DOHH2 (cell line): Measurements from ENCODE around the gene LEAP2.

Experiments used
- H3F3A ChIP-seq: fragments of 200-600 bp; sonication (generic), shearing (Covaris generic); 2 replicates; pipeline ENCODE4 v1.6.0; 2016; ENCODE audit warnings: antibody characterized with exemption, mild to moderate bottlenecking; ENCODE audit not compliant: control insufficient read depth, insufficient read depth
- H3K27ac ChIP-seq: fragments of 200-600 bp; sonication (generic); 2 replicates; pipeline ENCODE4 v1.5.1; 2014; ENCODE audit warnings: low read depth, mild to moderate bottlenecking, low read length, moderate library complexity
- H3K27me3 ChIP-seq: fragments of 200-600 bp; sonication (generic); 2 replicates; pipeline ENCODE4 v1.6.1; 2014; ENCODE audit warnings: mild to moderate bottlenecking, low read length, mixed read lengths; ENCODE audit not compliant: control insufficient read depth
- H3K36me3 ChIP-seq: fragments of 200-600 bp; sonication (generic); 2 replicates; pipeline ENCODE4 v1.6.1; 2014; ENCODE audit warnings: mild to moderate bottlenecking, low read length, moderate library complexity, mixed read lengths; ENCODE audit not compliant: control insufficient read depth
- H3K4me1 ChIP-seq: fragments of 200-600 bp; sonication (generic); 2 replicates; pipeline ENCODE4 v1.6.1; 2014; ENCODE audit warnings: mild to moderate bottlenecking, low read length, mixed read lengths; ENCODE audit not compliant: control insufficient read depth
- H3K4me2 ChIP-seq: fragments of 200-600 bp; sonication (generic); 2 replicates; pipeline ENCODE4 v1.6.0; 2014; ENCODE audit warnings: mild to moderate bottlenecking, low read length, moderate library complexity
- H3K4me3 ChIP-seq: fragments of 200-600 bp; sonication (generic); 2 replicates; pipeline ENCODE4 v1.5.1; 2014; ENCODE audit warnings: mild to moderate bottlenecking, low read length, mixed read lengths
- H3K79me2 ChIP-seq: fragments of 200-600 bp; sonication (generic); 2 replicates; pipeline ENCODE4 v1.6.1; 2014; ENCODE audit warnings: mild to moderate bottlenecking, low read length, mixed read lengths; ENCODE audit not compliant: control insufficient read depth
- H3K9me2 ChIP-seq: fragments of 200-600 bp; sonication (generic); replicated peaks from 2 replicates; pipeline ENCODE4 v1.6.1; 2014; ENCODE audit warnings: mild to moderate bottlenecking, low read length, mixed read lengths; ENCODE audit not compliant: control insufficient read depth
- H3K9me3 ChIP-seq: fragments of 200-600 bp; sonication (generic); 2 replicates; pipeline ENCODE4 v1.6.1; 2014; ENCODE audit warnings: antibody characterized with exemption, low read length, mixed read lengths; ENCODE audit not compliant: control insufficient read depth, insufficient read depth
- H4K20me1 ChIP-seq: fragments of 200-600 bp; sonication (generic); 2 replicates; pipeline ENCODE4 v1.6.0; 2014; ENCODE audit warnings: low read depth, mild to moderate bottlenecking, antibody characterized with exemption, low read length, moderate library complexity; ENCODE audit not compliant: control insufficient read depth, insufficient read depth
- EZH2phosphoT487 ChIP-seq: fragments of 200-600 bp; sonication (generic); IDR thresholded peaks from 2 replicates; pipeline ENCODE4 v1.6.1; 2017; ENCODE audit warnings: borderline replicate concordance, mild to moderate bottlenecking, antibody characterized with exemption, low read length, moderate library complexity, mixed read lengths
- TF ChIP-seq, protein P1 (sequence below): fragments of 200-600 bp; sonication (generic); IDR thresholded peaks from one replicate; pipeline ENCODE4 v1.5.1; 2014; ENCODE audit warnings: antibody characterized with exemption, mild to moderate bottlenecking, low read depth, low read length; ENCODE audit not compliant: poor library complexity, severe bottlenecking

Gene LEAP2

DNA sequence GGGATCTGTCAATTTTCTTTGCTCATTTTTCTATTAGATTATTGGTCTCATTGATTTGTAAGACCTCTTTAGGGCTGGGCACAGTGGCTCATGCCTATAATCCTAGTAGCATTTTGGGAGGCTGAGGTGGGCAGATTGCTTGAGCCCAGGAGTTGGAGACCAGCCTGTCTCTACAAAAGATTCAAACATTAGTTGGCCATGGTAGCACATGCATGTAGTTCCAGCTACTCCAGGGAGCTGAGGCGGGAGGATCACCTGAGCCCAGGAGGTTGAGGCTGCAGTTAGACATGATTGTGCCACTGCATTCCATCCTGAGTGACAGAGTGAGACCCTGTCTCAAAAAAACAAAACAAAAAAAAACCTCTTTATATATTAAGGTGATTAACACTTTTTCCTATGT lies 36.6 kb upstream of the LEAP2 start:
- no peak overlapping the region for H3K27ac ChIP-seq
- H3K27me3 ChIP-seq: no peaks in the 10 kb centered on the region
- H3K4me2 ChIP-seq: no peak overlapping the region
- H4K20me1 ChIP-seq: no peaks in the 10 kb centered on the region
- no peaks in the 10 kb centered on the region for H3K9me3 ChIP-seq
- H3K79me2 ChIP-seq: no peaks in the 10 kb centered on the region
- H3F3A ChIP-seq: no peaks in the 10 kb centered on the region
- TF ChIP-seq, protein P1, sequence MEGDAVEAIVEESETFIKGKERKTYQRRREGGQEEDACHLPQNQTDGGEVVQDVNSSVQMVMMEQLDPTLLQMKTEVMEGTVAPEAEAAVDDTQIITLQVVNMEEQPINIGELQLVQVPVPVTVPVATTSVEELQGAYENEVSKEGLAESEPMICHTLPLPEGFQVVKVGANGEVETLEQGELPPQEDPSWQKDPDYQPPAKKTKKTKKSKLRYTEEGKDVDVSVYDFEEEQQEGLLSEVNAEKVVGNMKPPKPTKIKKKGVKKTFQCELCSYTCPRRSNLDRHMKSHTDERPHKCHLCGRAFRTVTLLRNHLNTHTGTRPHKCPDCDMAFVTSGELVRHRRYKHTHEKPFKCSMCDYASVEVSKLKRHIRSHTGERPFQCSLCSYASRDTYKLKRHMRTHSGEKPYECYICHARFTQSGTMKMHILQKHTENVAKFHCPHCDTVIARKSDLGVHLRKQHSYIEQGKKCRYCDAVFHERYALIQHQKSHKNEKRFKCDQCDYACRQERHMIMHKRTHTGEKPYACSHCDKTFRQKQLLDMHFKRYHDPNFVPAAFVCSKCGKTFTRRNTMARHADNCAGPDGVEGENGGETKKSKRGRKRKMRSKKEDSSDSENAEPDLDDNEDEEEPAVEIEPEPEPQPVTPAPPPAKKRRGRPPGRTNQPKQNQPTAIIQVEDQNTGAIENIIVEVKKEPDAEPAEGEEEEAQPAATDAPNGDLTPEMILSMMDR: no peak
- TF ChIP-seq EZH2phosphoT487: no peak
- no peaks in the 10 kb centered on the region for H3K9me2 ChIP-seq
- H3K36me3 ChIP-seq: no peaks in the 10 kb centered on the region
- peaks cover 9% of the 10 kb centered on the region for H3K4me1 ChIP-seq
- H3K4me3 ChIP-seq: no peak overlapping the region

DNA sequence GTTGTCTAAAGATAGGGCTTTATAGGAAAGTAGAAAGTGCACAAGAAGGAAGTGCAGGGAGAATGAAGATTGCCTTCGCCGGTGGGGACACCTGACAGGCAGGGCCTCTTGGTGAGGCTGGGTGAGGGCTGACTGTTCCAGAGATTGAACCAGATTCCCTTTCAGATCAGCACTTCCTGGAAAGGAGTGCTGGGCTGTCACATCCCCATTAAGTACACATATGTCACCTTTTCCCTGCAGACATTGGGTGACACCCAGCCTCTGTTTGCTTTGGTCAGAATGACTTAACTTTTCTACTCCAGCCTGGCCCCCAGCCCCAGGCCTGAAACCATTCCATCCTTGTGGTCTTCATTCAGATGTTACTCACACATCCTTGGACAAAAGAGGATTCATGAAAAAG lies 35.6 kb upstream of the LEAP2 start:
- H3K27me3 ChIP-seq: no peaks in the 10 kb centered on the region
- H3K79me2 ChIP-seq: no peaks in the 10 kb centered on the region
- no peak for TF ChIP-seq EZH2phosphoT487
- TF ChIP-seq, protein P1: no peak
- H4K20me1 ChIP-seq: no peaks in the 10 kb centered on the region
- H3K4me1 ChIP-seq: peaks cover 9% of the 10 kb centered on the region
- H3F3A ChIP-seq: no peaks in the 10 kb centered on the region
- no peak overlapping the region for H3K4me3 ChIP-seq
- H3K36me3 ChIP-seq: no peaks in the 10 kb centered on the region
- no peaks in the 10 kb centered on the region for H3K9me2 ChIP-seq
- H3K27ac ChIP-seq: no peak overlapping the region
- H3K4me2 ChIP-seq: no peak overlapping the region
- no peaks in the 10 kb centered on the region for H3K9me3 ChIP-seq

DNA sequence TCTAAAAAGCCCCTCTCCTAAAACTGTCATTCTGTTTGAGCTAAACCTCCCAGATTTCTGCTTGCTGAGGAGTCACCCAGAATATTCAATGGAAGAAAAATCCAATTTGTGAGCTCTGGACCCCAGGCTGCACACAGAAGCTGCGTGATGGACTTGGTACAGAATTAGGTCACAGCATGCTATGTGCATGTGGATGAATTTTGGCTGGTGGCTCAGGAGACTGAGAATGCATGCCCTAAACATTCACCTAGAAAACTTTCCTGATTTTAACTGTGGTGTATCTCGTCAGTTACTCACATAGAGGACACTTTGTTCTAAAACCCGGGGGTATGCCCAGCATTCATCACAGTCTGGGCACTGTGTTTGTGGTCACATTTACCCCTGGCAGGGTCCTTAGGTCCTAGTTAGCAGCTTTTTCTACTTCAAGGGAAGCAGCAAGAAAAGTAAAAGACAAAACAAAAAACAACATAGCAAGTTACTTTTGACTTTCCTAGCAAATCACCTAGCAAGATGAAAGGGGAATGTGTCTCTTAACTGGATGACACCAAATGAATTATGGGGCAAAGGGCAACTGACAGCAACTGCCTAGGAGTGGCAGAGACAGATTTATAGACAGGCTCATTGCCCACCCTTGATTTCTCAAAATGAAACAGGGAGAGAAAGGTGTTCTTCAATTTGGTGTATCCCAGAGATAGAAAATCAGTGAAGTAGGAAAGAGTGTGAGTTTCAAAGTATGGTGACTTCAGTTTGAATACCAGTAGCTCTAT lies 34.8 kb upstream of the LEAP2 start:
- Histone ChIP-seq H3K4me3 (no peak overlapping the region), H3K9me2 (no peaks in the 10 kb centered on the region), H4K20me1 (no peaks in the 10 kb centered on the region), H3K36me3 (no peaks in the 10 kb centered on the region), H3K4me1 (peaks cover 9% of the 10 kb centered on the region), H3F3A (no peaks in the 10 kb centered on the region), H3K9me3 (no peaks in the 10 kb centered on the region), H3K4me2 (no peak overlapping the region), H3K27me3 (no peaks in the 10 kb centered on the region), H3K79me2 (no peaks in the 10 kb centered on the region), H3K27ac (no peak overlapping the region)
- TF ChIP-seq, protein P1: no peak
- TF ChIP-seq EZH2phosphoT487: no peak
